T-helper 2 cell (primary cell): ENCODE results near the gene RPS5.
"Not testable (repeated sequence)": the region's sequence is repeated elsewhere in the genome, so short reads cannot be mapped to it uniquely, and the experiment has no call there.

ENCODE experiments used
- DNase-seq, 5 experiments: peaks; one replicate each; pipeline versions ENCODE4 v3.0.0 to v3.0.0-alpha.2; 2012 to 2022
- total RNA-seq, 2 donors: gene quantifications; one replicate each; lab custom pipeline; 2026; lab: John Stamatoyannopoulos, UW

Gene RPS5
- total RNA-seq, result 388 to 593 reads per million in 2 donors

- DNase-seq, result peak; percentile 84 to 100 (median 95)
These were observed at the start of gene RPS5 for GRCh38 chr19:58386576-58387337. Gene RPS5 (plus strand): TSS chr19:58387269. CDS start chr19:58388138, 869 bp downstream.

DNA sequence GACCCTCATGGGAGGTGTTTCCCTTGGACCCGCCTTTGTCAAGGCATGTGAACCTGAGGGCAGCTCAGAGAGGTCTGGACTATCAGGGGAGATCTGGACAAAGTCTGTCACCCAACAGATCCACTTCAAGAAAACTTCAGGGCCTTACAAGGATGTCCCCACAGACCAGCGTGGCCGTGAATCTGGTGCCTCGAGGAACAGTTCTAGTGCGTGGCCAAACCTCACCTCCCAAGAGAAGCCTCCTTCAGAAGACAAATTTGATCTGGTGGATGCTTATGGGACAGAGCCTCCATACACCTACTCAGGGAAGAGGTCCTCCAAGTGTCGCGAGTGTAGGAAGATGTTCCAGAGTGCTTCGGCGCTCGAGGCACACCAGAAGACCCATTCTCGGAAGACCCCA is 48.7 kb upstream of the RPS5 start:
- no peak for DNase-seq

GRCh38 chr19:58338825-58339558 is 48.1 kb upstream of the RPS5 start:
- DNase-seq, result no peak

- no peak for DNase-seq
These were observed 41.5 kb upstream of the RPS5 start for GRCh38 chr19:58345558-58345957.

- peak; percentile 36 to 72 (median 64) for DNase-seq
These were observed 39.8 kb upstream of the RPS5 start for GRCh38 chr19:58346961-58347929.

DNA sequence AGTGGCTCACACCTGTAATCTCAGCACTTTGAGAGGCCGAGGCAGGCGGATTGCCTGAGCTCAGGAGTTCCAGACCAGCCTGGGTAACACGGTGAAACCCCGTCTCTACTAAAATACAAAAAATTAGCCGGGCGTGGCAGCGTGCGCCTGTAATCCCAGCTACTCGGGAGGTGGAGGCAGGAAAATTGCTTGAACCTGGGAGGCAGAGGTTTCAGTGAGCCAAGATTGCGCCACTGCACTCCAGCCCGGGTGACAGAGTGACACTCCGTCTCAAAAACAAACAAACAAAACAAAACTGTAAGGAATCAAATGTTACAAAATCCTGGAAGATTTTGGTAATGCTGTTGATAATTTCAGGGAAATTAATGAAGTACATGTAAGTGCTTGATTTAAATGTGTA is 39.0 kb upstream of the RPS5 start:
- DNase-seq, result not testable (repeated sequence)

DNA sequence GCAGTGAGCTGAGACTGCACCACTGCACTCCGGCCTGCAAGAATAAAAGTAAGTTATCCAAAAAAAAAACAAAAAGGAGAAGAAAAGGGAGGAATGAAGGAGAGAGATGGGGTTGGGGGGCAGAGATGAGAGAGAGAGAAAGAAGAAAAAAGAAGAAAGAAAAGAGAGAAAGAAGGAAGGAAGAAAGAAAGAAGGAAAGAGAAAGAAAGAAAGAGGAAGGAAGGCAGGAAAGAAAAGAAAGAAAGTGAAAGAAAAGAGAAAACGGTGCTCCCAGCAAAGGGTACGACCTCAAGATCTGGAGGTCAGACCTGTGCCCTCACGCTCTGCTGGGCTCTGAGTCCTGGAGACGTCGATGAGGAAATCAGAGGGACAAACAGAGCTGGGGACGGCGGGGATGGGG is 37.5 kb upstream of the RPS5 start:
- no peak for DNase-seq

- DNase-seq, result no peak
These were observed 36.8 kb upstream of the RPS5 start for GRCh38 chr19:58350001-58350861.

GRCh38 chr19:58350871-58351557 is 36.1 kb upstream of the RPS5 start:
- no peak for DNase-seq

GRCh38 chr19:58351558-58351878 is 35.6 kb upstream of the RPS5 start:
- DNase-seq, result no peak

GRCh38 chr19:58351990-58352755 is 34.9 kb upstream of the RPS5 start:
- no peak for DNase-seq

GRCh38 chr19:58352760-58353671 is 34.1 kb upstream of the RPS5 start, which contains the start of gene A1BG:
Gene A1BG (minus strand): TSS chr19:58353492. CDS start chr19:58353437, 55 bp downstream.
- no peak for DNase-seq

GRCh38 chr19:58353717-58354477 is 33.2 kb upstream of the RPS5 start:
- DNase-seq, result no peak

- DNase-seq, result no peak
These were observed 32.5 kb upstream of the RPS5 start for GRCh38 chr19:58354478-58355030.

DNA sequence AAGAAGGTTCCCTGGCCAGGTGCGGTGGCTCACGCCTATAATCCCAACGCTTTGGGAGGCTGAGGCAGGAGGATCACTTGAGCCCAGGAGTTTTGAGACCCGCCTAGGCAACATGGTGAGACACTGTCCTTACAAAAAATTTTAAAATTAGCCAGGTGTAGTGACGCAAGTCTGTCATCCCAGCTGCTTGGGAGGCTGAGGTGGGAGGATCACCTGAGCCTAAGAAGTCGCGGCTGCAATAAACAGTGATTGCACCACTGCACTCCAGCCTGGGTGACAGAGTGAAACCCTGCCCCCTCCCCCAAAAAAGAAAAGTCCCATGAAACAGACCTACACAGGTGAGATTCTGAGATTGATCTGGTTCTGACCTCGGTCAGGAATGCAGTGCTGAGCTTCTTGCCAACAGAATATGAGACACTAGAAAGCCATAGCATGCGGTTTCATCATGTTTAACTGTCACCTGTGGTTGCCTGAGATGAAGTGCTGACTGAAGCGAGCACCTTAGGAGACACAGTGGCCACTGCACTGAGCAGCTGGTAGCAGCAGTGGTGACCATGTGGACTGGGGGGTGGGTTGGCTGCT is 31.8 kb upstream of the RPS5 start:
- DNase-seq, result no peak

- DNase-seq, result peak in 2 of 5 experiments; percentile 27 to 84
These were observed 30.9 kb upstream of the RPS5 start for GRCh38 chr19:58355908-58356765.
